GM23248 (cell line): ENCODE data around the gene CAB39.

Experiments
- EZH2 ChIP-seq: fragments of 200-600 bp; sonication (generic); IDR thresholded peaks from 2 replicates; pipeline ENCODE4 v1.6.1; 2018; ENCODE audit warnings: antibody characterized with exemption, mild to moderate bottlenecking; ENCODE audit not compliant: insufficient read depth, poor library complexity, severe bottlenecking
- EZH2phosphoT487 ChIP-seq: fragments of 200-600 bp; sonication (generic); IDR thresholded peaks from 2 replicates; pipeline ENCODE4 v1.6.1; 2018; ENCODE audit warnings: antibody characterized with exemption, moderate library complexity, mild to moderate bottlenecking, low read depth; ENCODE audit not compliant: insufficient read depth

- TF ChIP-seq EZH2 = no peak
- TF ChIP-seq EZH2phosphoT487 = no peak
Measured at GRCh38 chr2:230865307-230865765, 152.7 kb downstream of the CAB39 start.
